PC-3 (cell line): Measurements from ENCODE around the gene ARHGAP26. TPM values are rescaled to one million over a fixed set of nuclear protein-coding genes. Genes with fewer than 3 reads are reported as not detected.

ENCODE experiments used
- ATAC-seq: fragments of 200-7000 bp; cut with Tn5 transposase; 2 replicates; pipeline ENCODE4 v1.9.1; 2020; ENCODE audit warnings: mild to moderate bottlenecking, moderate library complexity
- BruUV-seq: library from RNA; stranded (reverse); fragments of 400-500 nt; replicated peaks from 2 replicates; lab custom pipeline; 2021; lab: Mats Ljungman, UMichigan
- CTCF ChIA-PET: fragments of 300-600 bp; sonication (Branson Sonifier 250); formaldehyde crosslinking; loops from one replicate; lab custom pipeline; 2022; ENCODE audit warnings: antibody characterized with exemption; lab: Charles Lee
- POLR2A ChIA-PET: fragments of 300-600 bp; sonication (Branson Sonifier 250); formaldehyde crosslinking; loops from one replicate; lab custom pipeline; 2022; ENCODE audit warnings: antibody characterized with exemption; ENCODE audit not compliant: unreplicated experiment; lab: Charles Lee
- DNase-seq: peaks from one replicate; pipeline ENCODE4 v3.0.0-alpha.2; 2015
- H2AFZ ChIP-seq: fragments of 300-600 bp; sonication (generic); 2 replicates; pipeline ENCODE4 v1.6.0; 2016; ENCODE audit warnings: antibody characterized with exemption, low read length
- H3F3A ChIP-seq: fragments of 300-600 bp; sonication (generic); one replicate; pipeline ENCODE4 v1.6.0; 2017; ENCODE audit warnings: antibody characterized with exemption, low read length, control low read depth, mild to moderate bottlenecking; ENCODE audit not compliant: unreplicated experiment
- H3K27ac ChIP-seq: fragments of 300-600 bp; sonication (generic); 2 replicates; pipeline ENCODE4 v1.5.1; 2016; ENCODE audit warnings: mild to moderate bottlenecking, low read length
- H3K27me3 ChIP-seq: fragments of 300-600 bp; sonication (generic); 2 replicates; pipeline ENCODE4 v1.6.1; 2016; ENCODE audit warnings: low read length, mixed read lengths
- H3K36me3 ChIP-seq: fragments of 300-600 bp; sonication (generic); 2 replicates; pipeline ENCODE4 v1.6.1; 2016; ENCODE audit warnings: low read depth, mixed run types, low read length, mixed read lengths
- H3K4me1 ChIP-seq: fragments of 300-600 bp; sonication (generic); 2 replicates; pipeline ENCODE4 v1.5.1; 2016; ENCODE audit warnings: low read length; ENCODE audit not compliant: insufficient read depth
- H3K4me2 ChIP-seq: fragments of 300-600 bp; sonication (generic); 2 replicates; pipeline ENCODE4 v1.6.0; 2016; ENCODE audit warnings: low read length
- H3K4me3 ChIP-seq: fragments of 300-600 bp; sonication (generic); 2 replicates; pipeline ENCODE4 v1.5.1; 2016; ENCODE audit warnings: mild to moderate bottlenecking, low read length, mixed read lengths
- H3K79me2 ChIP-seq: fragments of 300-600 bp; sonication (generic); 2 replicates; pipeline ENCODE4 v1.6.1; 2017; ENCODE audit warnings: low read length, mixed read lengths
- H3K9ac ChIP-seq: fragments of 300-600 bp; sonication (generic); 2 replicates; pipeline ENCODE4 v1.6.0; 2016; ENCODE audit warnings: mild to moderate bottlenecking, low read length
- H3K9me2 ChIP-seq: fragments of 300-600 bp; sonication (generic); replicated peaks from 2 replicates; pipeline ENCODE4 v1.6.1; 2016; ENCODE audit warnings: mixed run types, low read length, mixed read lengths
- H3K9me3 ChIP-seq: fragments of 300-600 bp; sonication (generic); 2 replicates; pipeline ENCODE4 v1.6.1; 2016; ENCODE audit warnings: low read length, mixed read lengths
- H4K20me1 ChIP-seq: fragments of 300-600 bp; sonication (generic); 2 replicates; pipeline ENCODE4 v1.6.1; 2016; ENCODE audit warnings: low read length, mixed read lengths
- EZH2 ChIP-seq: fragments of 300-600 bp; sonication (generic); IDR thresholded peaks from one replicate; pipeline ENCODE4 v1.6.1; 2017; ENCODE audit warnings: antibody characterized with exemption, mild to moderate bottlenecking, low read length; ENCODE audit not compliant: unreplicated experiment
- EZH2phosphoT487 ChIP-seq: fragments of 300-600 bp; sonication (generic); IDR thresholded peaks from 2 replicates; pipeline ENCODE4 v1.6.1; 2018; ENCODE audit warnings: mild to moderate bottlenecking, antibody characterized with exemption, low read length, borderline replicate concordance
- intact Hi-C: fragments of 100-400 bp; cut with micrococcal nuclease; formaldehyde crosslinking; loops from 2 replicates; pipeline ENCODE4 v1.9.0; 2023
- total RNA-seq: library from RNA; depleted of rRNA; stranded (reverse); fragments of >200 nt; gene quantifications from 2 replicates; pipeline ENCODE4 v1.2.3, GENCODE V29; 2014
- TF ChIP-seq, protein P1 (sequence below): fragments of 300-600 bp; sonication (generic); conservative IDR thresholded peaks from 2 replicates; pipeline ENCODE4 v1.5.1; 2017; ENCODE audit warnings: antibody characterized with exemption, low read depth, mild to moderate bottlenecking, low read length

The ARHGAP26 gene
- total RNA-seq, 1 experiment from 2014 or later = 11.7 TPM

DNA sequence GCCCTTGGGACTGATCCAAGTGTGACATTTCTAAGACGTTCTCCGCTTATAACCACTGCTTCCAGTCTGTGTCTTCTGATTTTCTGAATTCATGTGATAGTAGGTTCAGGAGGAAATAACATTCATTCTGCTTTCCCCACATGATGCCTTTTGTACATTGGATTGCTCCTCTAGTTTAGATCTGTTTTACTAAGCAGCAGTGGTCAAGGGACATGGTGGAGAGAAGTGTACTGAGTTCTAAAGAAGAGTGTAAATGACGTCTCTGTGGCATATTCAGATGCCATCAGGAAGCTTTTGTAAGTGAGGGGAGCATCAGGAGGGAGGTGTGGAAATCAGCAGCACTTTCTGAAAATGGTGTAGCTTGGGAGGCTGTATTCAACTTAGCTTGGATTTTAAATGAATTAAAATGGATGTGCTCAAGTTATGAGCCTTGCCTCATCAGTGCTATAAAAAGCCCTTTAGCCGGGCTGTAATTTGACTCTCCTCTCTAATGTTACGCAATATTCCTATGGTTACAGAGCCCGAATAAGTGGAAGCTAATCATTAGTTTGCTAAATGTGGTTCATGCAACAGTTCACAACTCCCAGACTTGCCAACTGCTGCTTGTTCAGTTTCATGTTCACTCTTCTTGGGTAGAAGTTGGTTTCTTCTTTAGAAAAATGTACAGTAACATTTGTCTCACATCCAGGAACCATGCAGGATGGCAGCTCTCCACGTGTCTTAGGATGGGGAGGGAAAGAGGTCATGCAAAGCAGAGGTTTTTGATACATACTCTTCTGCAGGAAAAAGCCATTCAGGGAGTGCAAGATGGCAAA is 281.3 kb downstream of the ARHGAP26 start:
- Histone ChIP-seq H3K36me3 (no peaks in the 10 kb centered on the region), H3K4me1 (peaks cover 15% of the 10 kb centered on the region), H3K79me2 (no peaks in the 10 kb centered on the region), H3K9ac (no peak overlapping the region), H3K27me3 (no peaks in the 10 kb centered on the region), H3K4me3 (no peak overlapping the region), H3K9me2 (no peaks in the 10 kb centered on the region), H3K4me2 (peak overlapping the region; percentile 47), H2AFZ (peak overlapping the region; percentile 40; the same call in 1 of the 2 replicates), H4K20me1 (no peaks in the 10 kb centered on the region), H3K9me3 (no peaks in the 10 kb centered on the region), H3K27ac (peak overlapping the region; percentile 27), H3F3A (no peaks in the 10 kb centered on the region)
- DNase-seq (peak; percentile 69), ATAC-seq (peak; percentile 81)
- POLR2A ChIA-PET = interaction anchor here (0.6 kb wide), 2 partner anchors 9 kb away, joined by 3 to 4 read pairs; no protein-coding TSS in a partner anchor
- CTCF ChIA-PET = interaction anchor here (0.6 kb wide), 1 partner anchor 338 kb away, joined by 3 read pairs; no protein-coding TSS in a partner anchor
- intact Hi-C loops = no loop called here
- TF ChIP-seq, protein P1, sequence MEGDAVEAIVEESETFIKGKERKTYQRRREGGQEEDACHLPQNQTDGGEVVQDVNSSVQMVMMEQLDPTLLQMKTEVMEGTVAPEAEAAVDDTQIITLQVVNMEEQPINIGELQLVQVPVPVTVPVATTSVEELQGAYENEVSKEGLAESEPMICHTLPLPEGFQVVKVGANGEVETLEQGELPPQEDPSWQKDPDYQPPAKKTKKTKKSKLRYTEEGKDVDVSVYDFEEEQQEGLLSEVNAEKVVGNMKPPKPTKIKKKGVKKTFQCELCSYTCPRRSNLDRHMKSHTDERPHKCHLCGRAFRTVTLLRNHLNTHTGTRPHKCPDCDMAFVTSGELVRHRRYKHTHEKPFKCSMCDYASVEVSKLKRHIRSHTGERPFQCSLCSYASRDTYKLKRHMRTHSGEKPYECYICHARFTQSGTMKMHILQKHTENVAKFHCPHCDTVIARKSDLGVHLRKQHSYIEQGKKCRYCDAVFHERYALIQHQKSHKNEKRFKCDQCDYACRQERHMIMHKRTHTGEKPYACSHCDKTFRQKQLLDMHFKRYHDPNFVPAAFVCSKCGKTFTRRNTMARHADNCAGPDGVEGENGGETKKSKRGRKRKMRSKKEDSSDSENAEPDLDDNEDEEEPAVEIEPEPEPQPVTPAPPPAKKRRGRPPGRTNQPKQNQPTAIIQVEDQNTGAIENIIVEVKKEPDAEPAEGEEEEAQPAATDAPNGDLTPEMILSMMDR = no peak
- TF ChIP-seq EZH2phosphoT487 (no peak), EZH2 (no peak)
- BruUV-seq = no TSS peak

DNA sequence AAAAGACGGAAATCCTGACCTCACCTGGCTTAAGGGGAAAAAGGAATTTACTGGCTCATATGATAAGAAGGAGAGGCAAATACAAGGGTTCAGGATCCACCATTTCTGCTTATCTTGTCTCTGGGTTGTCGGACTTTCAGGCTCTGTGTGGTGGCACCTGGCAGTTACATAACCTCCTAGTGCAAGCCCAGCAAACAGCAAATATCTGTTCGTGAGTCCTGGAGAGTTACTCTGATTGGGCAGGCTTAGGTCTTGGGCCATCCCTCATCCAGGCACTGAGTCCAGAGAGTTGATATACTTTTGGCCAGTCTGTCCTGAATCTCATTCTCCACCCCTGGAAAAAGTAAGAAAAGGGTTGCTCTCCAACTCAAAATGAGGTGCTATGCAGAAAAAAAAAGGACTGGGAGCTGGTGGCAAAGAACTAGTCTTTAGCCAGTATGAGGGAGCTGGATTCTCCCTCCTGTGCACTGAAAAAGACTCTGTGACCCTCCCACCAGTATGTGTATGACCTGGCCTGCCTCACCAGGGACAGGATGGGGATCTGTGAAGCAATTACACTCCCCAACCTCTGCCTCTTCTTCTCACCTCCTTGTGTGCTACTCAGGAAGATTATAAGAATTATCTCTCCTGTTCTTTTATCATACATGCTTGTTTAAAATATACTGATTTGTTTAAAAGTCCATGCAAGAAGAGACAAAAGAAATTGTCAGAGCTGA is 282.9 kb downstream of the ARHGAP26 start:
- Histone ChIP-seq H2AFZ (no peak overlapping the region), H3K79me2 (no peaks in the 10 kb centered on the region), H3K36me3 (0 out of 2 replicates have a peak, but pooled peaks cover 4% of the 10 kb centered on the region), H3K9me2 (no peaks in the 10 kb centered on the region), H3K9me3 (no peaks in the 10 kb centered on the region), H3K4me1 (peaks cover 15% of the 10 kb centered on the region), H3K4me2 (no peak overlapping the region), H3K27ac (no peak overlapping the region), H4K20me1 (no peaks in the 10 kb centered on the region), H3K4me3 (no peak overlapping the region), H3K9ac (no peak overlapping the region), H3K27me3 (no peaks in the 10 kb centered on the region), H3F3A (no peaks in the 10 kb centered on the region)
- TF ChIP-seq EZH2 = no peak
- no peak for TF ChIP-seq EZH2phosphoT487
- TF ChIP-seq, protein P1 = no peak
- BruUV-seq = no TSS peak
- ChIA-PET CTCF (no interaction called here), POLR2A (no interaction called here)
- intact Hi-C loops = no loop called here
- DNase-seq = no peak
- ATAC-seq = no peak
